GM12878 (cell line): ENCODE data around the gene SLC6A9. TPM values are rescaled to one million over a fixed set of nuclear protein-coding genes. Genes with fewer than 3 reads are reported as not detected.

Source experiments
- ATAC-seq: fragments of 200-7000 bp; cut with Tn5 transposase; 3 replicates; pipeline ENCODE4 v1.9.1; 2020; ENCODE audit warnings: mild to moderate bottlenecking, moderate library complexity
- BruUV-seq: library from RNA; stranded (reverse); fragments of 400-500 nt; replicated peaks from 2 replicates; lab custom pipeline; 2021; lab: Mats Ljungman, UMichigan
- CTCF ChIA-PET: fragments of 300-600 bp; sonication (Branson Sonifier 250); formaldehyde crosslinking; extraction: SDS; loops from one replicate; lab custom pipeline; 2021; ENCODE audit warnings: inconsistent platforms; lab: Yijun Ruan, JAX
- POLR2A ChIA-PET: fragments of 350-600 bp; formaldehyde crosslinking; extraction: SDS; loops from one replicate; lab custom pipeline; 2021; ENCODE audit warnings: inconsistent platforms; lab: Charles Lee
- RAD21 ChIA-PET: fragments of 300-600 bp; sonication (Branson Sonifier 250); formaldehyde crosslinking; loops from one replicate; lab custom pipeline; 2023; ENCODE audit warnings: antibody characterized with exemption; ENCODE audit not compliant: unreplicated experiment; lab: Charles Lee
- SMC1A ChIA-PET: fragments of 300-600 bp; sonication (Branson Sonifier 250); formaldehyde crosslinking; loops from one replicate; lab custom pipeline; 2023; ENCODE audit not compliant: unreplicated experiment, uncharacterized antibody; lab: Charles Lee
- DNase-seq: peaks from one replicate; pipeline ENCODE4 v3.0.0-alpha.2; 2011; ENCODE audit warnings: low read depth, low spot score
- FAIRE-seq: peaks from 3 replicates; lab custom pipeline; 2011; peaks lifted over from hg19 to GRCh38; lab: Jason Lieb, UNC
- H2AFZ ChIP-seq: 2 replicates; pipeline ENCODE4 v1.6.0; 2011; ENCODE audit warnings: low read depth, low read length, control low read depth; ENCODE audit not compliant: control insufficient read depth
- H3K27ac ChIP-seq: 2 replicates; pipeline ENCODE4 v1.5.1; 2011; ENCODE audit warnings: control low read depth; ENCODE audit not compliant: control insufficient read depth, insufficient read depth
- H3K27me3 ChIP-seq, 2 experiments: replicated peaks in 1 of 2; 2 replicates each; pipeline versions ENCODE4 v1.6.0 to v1.6.1; 2011; ENCODE audit warnings: low read length in 1 of 2; ENCODE audit not compliant: control insufficient read depth in 2 of 2, insufficient read depth in 2 of 2
- H3K36me3 ChIP-seq, 2 experiments: 2 replicates each; pipeline ENCODE4 v1.5.1; 2011; ENCODE audit warnings: low read length in 1 of 2; ENCODE audit not compliant: control insufficient read depth in 2 of 2, insufficient read depth in 2 of 2
- H3K4me1 ChIP-seq: 2 replicates; pipeline ENCODE4 v1.6.1; 2011; ENCODE audit warnings: mild to moderate bottlenecking, low read length, moderate library complexity, mixed read lengths; ENCODE audit not compliant: control insufficient read depth, insufficient read depth
- H3K4me2 ChIP-seq: 2 replicates; pipeline ENCODE4 v1.6.0; 2011; ENCODE audit warnings: control low read depth; ENCODE audit not compliant: control insufficient read depth, insufficient read depth
- H3K4me3 ChIP-seq: fragments of 200-600 bp; sonication (generic); 2 replicates; pipeline ENCODE4 v1.5.1; 2016
- H3K79me2 ChIP-seq: 2 replicates; pipeline ENCODE4 v1.6.0; 2011; ENCODE audit warnings: low read length; ENCODE audit not compliant: control insufficient read depth, insufficient read depth
- H3K9ac ChIP-seq: 2 replicates; pipeline ENCODE4 v1.8.0; 2011; ENCODE audit warnings: low read length, control low read depth, mixed read lengths; ENCODE audit not compliant: control insufficient read depth, insufficient read depth
- H3K9me3 ChIP-seq: replicated peaks from 3 replicates; pipeline ENCODE4 v1.5.1; 2011; ENCODE audit warnings: mild to moderate bottlenecking, low read length; ENCODE audit not compliant: control insufficient read depth, insufficient read depth
- H4K20me1 ChIP-seq: 2 replicates; pipeline ENCODE4 v1.6.0; 2011; ENCODE audit not compliant: control insufficient read depth, insufficient read depth
- ATF2 ChIP-seq: IDR thresholded peaks from 2 replicates; pipeline ENCODE4 v1.6.1; 2012; ENCODE audit warnings: low read length, inconsistent platforms
- JUNB ChIP-seq: IDR thresholded peaks from 2 replicates; pipeline ENCODE4 v1.6.1; 2016; ENCODE audit warnings: antibody characterized with exemption, mild to moderate bottlenecking
- KDM1A ChIP-seq: fragments of 200-600 bp; sonication (generic); IDR thresholded peaks from 2 replicates; pipeline ENCODE4 v1.6.1; 2016; ENCODE audit warnings: borderline replicate concordance
- POLR2AphosphoS2 ChIP-seq: IDR thresholded peaks from 2 replicates; pipeline ENCODE4 v1.6.1; 2011; ENCODE audit warnings: low read depth, mild to moderate bottlenecking, low read length, improper control_type of control experiment, moderate library complexity
- RFX5 ChIP-seq: IDR thresholded peaks from 2 replicates; pipeline ENCODE4 v1.6.1; 2011; ENCODE audit warnings: low read depth, low read length, improper control_type of control experiment
- YBX1 ChIP-seq: fragments of 450-650 bp; IDR thresholded peaks from 2 replicates; pipeline ENCODE4 v1.6.1; 2016; ENCODE audit warnings: antibody characterized with exemption
- WGBS: methylation state at CpG from one replicate; pipeline ENCODE4 v1.1.6; 2016; ENCODE audit warnings: low lambda C conversion rate; ENCODE audit not compliant: insufficient replicate concordance, insufficient coverage; ENCODE audit errors: missing lambda C conversion rate; 5-methylcytosine and 5-hydroxymethylcytosine counted together
- in situ Hi-C: fragments of 300-500 bp; cut with MboI; formaldehyde crosslinking; loops from 9 replicates; pipeline ENCODE4 v1.14.3; 2018; ENCODE audit warnings: mixed read lengths
- intact Hi-C: fragments of 100-400 bp; cut with micrococcal nuclease; formaldehyde crosslinking; loops from one replicate; pipeline ENCODE4 v1.14.2; 2022; ENCODE audit not compliant: unreplicated experiment
- polyA plus RNA-seq, 11 experiments: library from polyadenylated mRNA; depleted of rRNA in 4 of 11; unstranded in 6 of 11; stranded (reverse) in 5 of 11; fragments of >200 nt; fragmentation: Nextera tagmentation in 4 of 11; fragmentation: Illumina TruSeq in 1 of 11; extraction: Ambion mirVana in 4 of 11; extraction: Trizol in 1 of 11; gene quantifications; 1 replicate in 1 of 11; 2 replicates in 10 of 11; pipeline versions ENCODE4 v1.2.1 to v1.2.3, GENCODE V29; 2011 to 2016; ENCODE audit warnings: inconsistent platforms in 2 of 11, missing spikeins in 2 of 11, low read depth in 1 of 11
- total RNA-seq, 4 experiments: library from RNA; depleted of rRNA in 3 of 4; stranded (reverse); fragments of >200 nt in 3 of 4; fragmentation: Illumina TruSeq in 1 of 4; extraction: Trizol in 1 of 4; gene quantifications; 2 replicates each; pipeline versions ENCODE4 v1.2.1 to v1.2.3, GENCODE V29; 2013 to 2021
- TF ChIP-seq, protein P1 (sequence below): fragments of 450-650 bp; formaldehyde crosslinking; IDR thresholded peaks from 2 replicates; pipeline ENCODE4 v1.5.0; 2022; ENCODE audit warnings: mild to moderate bottlenecking, missing genetic modification characterization
- TF ChIP-seq, protein P2 (sequence below): IDR thresholded peaks from 2 replicates; pipeline ENCODE4 v1.6.1; 2011; ENCODE audit warnings: borderline replicate concordance, low read depth, mild to moderate bottlenecking, moderate library complexity, low read length; ENCODE audit not compliant: insufficient read depth, poor library complexity, severe bottlenecking

SLC6A9 gene
- total and polyA plus RNA-seq, 10 of the 15 experiments (the other 5 are each of a cell fraction or from before 2014, with no cell fraction given), result 0.02 to 2.0 (median 0.63) TPM

DNA sequence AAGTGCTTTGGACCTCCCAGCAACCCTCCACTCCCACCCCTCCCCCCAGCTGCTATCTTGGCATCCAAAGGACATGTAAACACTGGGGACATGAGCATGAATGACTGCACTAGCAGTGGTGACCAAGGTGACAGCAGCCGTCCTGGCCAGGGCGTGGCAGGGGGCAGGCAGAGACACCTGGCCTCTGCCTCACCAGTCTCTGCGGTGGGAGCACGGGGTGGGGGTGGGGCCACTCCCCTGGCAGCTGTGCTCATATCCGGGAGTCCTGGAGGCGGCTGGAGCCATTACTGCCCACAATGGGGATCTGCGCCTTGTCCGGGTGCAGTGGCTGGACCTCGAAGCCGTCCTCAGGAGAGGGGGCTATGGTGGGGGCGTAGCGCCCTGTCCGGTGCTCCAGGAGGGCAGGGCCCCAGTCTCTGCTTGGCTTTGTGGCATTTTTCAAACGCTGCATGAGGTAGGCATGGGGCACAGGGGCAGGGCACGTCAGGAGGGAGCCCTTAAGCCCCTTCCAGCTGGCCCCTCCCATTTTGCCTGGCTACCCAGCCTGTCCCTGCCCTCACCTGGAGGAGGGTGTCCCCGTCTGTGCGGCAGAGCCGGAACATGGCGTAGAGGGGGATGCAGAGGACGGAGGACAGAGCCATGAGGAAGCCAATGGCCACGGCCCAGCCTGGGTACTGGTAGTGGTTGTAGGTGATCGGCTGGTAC is 33.8 kb downstream of the SLC6A9 start:
- DNase-seq, result no peak
- Histone ChIP-seq H3K4me2 (no peak overlapping the region), H2AFZ (no peak overlapping the region), H4K20me1 (no peaks in the 10 kb centered on the region), H3K9me3 (no peaks in the 10 kb centered on the region), H3K27me3 (no peaks in the 10 kb centered on the region), H3K36me3 (no peaks in the 10 kb centered on the region), H3K4me1 (peaks cover 7% of the 10 kb centered on the region), H3K9ac (no peak overlapping the region), H3K4me3 (no peak overlapping the region), H3K79me2 (no peaks in the 10 kb centered on the region), H3K27ac (no peak overlapping the region)
- ChIA-PET POLR2A (no interaction called here), RAD21 (no interaction called here), CTCF (no interaction called here), SMC1A (no interaction called here)
- no peak for TF ChIP-seq JUNB
- no peak for TF ChIP-seq RFX5
- TF ChIP-seq YBX1, result no peak
- TF ChIP-seq KDM1A, result no peak
- TF ChIP-seq, protein P1, sequence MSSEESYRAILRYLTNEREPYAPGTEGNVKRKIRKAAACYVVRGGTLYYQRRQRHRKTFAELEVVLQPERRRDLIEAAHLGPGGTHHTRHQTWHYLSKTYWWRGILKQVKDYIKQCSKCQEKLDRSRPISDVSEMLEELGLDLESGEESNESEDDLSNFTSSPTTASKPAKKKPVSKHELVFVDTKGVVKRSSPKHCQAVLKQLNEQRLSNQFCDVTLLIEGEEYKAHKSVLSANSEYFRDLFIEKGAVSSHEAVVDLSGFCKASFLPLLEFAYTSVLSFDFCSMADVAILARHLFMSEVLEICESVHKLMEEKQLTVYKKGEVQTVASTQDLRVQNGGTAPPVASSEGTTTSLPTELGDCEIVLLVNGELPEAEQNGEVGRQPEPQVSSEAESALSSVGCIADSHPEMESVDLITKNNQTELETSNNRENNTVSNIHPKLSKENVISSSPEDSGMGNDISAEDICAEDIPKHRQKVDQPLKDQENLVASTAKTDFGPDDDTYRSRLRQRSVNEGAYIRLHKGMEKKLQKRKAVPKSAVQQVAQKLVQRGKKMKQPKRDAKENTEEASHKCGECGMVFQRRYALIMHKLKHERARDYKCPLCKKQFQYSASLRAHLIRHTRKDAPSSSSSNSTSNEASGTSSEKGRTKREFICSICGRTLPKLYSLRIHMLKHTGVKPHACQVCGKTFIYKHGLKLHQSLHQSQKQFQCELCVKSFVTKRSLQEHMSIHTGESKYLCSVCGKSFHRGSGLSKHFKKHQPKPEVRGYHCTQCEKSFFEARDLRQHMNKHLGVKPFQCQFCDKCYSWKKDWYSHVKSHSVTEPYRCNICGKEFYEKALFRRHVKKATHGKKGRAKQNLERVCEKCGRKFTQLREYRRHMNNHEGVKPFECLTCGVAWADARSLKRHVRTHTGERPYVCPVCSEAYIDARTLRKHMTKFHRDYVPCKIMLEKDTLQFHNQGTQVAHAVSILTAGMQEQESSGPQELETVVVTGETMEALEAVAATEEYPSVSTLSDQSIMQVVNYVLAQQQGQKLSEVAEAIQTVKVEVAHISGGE (CRISPR knock-in tag), result no peak
- no peak for TF ChIP-seq ATF2
- TF ChIP-seq, protein P2, sequence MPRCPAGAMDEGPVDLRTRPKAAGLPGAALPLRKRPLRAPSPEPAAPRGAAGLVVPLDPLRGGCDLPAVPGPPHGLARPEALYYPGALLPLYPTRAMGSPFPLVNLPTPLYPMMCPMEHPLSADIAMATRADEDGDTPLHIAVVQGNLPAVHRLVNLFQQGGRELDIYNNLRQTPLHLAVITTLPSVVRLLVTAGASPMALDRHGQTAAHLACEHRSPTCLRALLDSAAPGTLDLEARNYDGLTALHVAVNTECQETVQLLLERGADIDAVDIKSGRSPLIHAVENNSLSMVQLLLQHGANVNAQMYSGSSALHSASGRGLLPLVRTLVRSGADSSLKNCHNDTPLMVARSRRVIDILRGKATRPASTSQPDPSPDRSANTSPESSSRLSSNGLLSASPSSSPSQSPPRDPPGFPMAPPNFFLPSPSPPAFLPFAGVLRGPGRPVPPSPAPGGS, result no peak
- no peak for TF ChIP-seq POLR2AphosphoS2
- BruUV-seq, result no TSS peak
- 75% methylated on average over 22 of the region's 22 CpGs for WGBS
- no peak for ATAC-seq
- intact Hi-C loops (no loop called here), in situ Hi-C loops (no loop called here)
- FAIRE-seq, result no peak
